ENCODE measurements around the gene CFAP70.

CFAP70 gene

DNA sequence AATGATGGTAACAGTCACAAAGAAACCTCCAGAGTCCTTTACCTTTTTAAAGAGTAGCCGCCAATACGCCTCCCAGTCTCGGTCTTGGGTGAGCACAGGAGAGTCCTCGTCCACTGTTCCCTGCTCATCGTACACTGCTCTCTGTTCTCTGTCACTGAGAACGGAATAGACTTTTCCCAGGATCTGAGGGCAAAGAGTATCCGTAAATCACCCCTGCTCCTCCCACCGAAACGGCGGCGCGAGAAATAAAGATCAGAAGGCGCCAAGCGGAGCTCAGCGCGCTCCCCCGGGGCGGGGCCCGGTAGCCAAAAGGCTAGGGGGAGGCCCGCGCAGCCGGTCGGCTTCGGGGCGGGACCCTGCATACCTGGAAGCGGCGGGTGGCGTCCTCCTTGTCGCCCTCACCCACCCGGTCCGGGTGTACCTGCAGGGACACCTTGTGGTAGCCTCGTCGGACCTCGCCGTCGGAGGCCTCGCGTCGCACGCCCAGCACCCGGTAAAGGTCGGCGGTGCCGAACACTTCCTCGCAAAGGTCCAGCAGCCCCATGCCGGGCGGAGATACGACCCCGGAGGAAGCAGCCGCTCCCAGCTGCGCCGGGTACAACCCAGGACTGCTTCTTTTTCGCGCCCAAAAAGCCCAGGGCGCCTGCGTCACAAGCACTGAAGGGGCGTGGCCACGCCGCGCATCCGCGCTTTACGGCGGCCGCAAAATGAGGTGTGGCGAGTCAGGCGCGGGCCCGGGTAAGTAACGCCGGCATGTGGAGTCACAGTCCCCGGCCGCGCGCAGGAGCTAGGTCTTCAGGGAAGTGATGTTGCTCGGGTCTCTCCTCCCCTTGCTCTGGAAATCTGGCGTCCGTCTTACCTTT, 111.8 kb downstream of the CFAP70 start, which contains the start of gene DNAJC9:
DNAJC9 (minus strand) TSS at position 610 of the 863 bp plus-strand sequence; CDS start at position 544, 66 bp downstream.
- Histone ChIP-seq H3K4me3 (ENCODE audit: low read length in 2 of 2) (peak within 1 kb of the TSS; percentile 71 to 91), H3K27me3 (ENCODE audit: control insufficient read depth in 2 of 2, insufficient read depth in 2 of 2, low read length in 2 of 2) (no peaks in the 10 kb centered on the region), H3K4me1 (ENCODE audit: control insufficient read depth in 2 of 2, insufficient read depth in 2 of 2, low read length in 2 of 2) (peaks cover 20 to 24% of the 10 kb centered on the region in 2 donors), H3K36me3 (ENCODE audit: control insufficient read depth in 2 of 2, insufficient read depth in 2 of 2, low read length in 2 of 2) (peaks cover 28 to 37% of the 10 kb centered on the region in 2 donors), H3K9ac (ENCODE audit: low read depth in 1 of 2, low read length in 2 of 2) (peak within 1 kb of the TSS; percentile 73), H3K9me3 (ENCODE audit: control insufficient read depth in 2 of 2, low read length in 2 of 2) (no peaks in the 10 kb centered on the region), H3K27ac (ENCODE audit: low read depth in 2 of 2, low read length in 2 of 2) (peak within 1 kb of the TSS; percentile 84 to 90)

DNA sequence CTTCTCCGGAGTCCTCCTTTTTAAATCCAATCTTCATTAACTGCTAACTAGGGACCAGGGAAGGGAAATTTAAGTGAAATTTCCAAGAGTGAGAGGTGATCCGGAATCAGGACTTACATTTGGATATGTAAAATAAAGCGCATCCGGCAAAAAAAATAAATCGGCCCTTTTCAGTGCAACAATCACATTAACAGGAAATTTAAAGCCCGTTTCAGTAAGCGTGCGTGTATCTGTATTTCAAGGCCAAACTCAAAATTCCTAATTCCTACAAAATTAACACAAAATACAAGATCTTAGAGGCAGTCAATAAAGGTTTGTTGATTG, 112.4 kb downstream of the CFAP70 start:
- Histone ChIP-seq H3K4me3 (ENCODE audit: low read length in 2 of 2) (peak overlapping the region; percentile 71 to 91), H3K4me1 (ENCODE audit: control insufficient read depth in 2 of 2, insufficient read depth in 2 of 2, low read length in 2 of 2) (peaks cover 15 to 18% of the 10 kb centered on the region in 2 donors), H3K36me3 (ENCODE audit: control insufficient read depth in 2 of 2, insufficient read depth in 2 of 2, low read length in 2 of 2) (peaks cover 30 to 41% of the 10 kb centered on the region in 2 donors), H3K27ac (ENCODE audit: low read depth in 2 of 2, low read length in 2 of 2) (peak overlapping the region; percentile 84 to 90), H3K9me3 (ENCODE audit: control insufficient read depth in 2 of 2, low read length in 2 of 2) (no peaks in the 10 kb centered on the region), H3K27me3 (ENCODE audit: control insufficient read depth in 2 of 2, insufficient read depth in 2 of 2, low read length in 2 of 2) (no peaks in the 10 kb centered on the region), H3K9ac (ENCODE audit: low read depth in 1 of 2, low read length in 2 of 2) (peak overlapping the region; percentile 73)

DNA sequence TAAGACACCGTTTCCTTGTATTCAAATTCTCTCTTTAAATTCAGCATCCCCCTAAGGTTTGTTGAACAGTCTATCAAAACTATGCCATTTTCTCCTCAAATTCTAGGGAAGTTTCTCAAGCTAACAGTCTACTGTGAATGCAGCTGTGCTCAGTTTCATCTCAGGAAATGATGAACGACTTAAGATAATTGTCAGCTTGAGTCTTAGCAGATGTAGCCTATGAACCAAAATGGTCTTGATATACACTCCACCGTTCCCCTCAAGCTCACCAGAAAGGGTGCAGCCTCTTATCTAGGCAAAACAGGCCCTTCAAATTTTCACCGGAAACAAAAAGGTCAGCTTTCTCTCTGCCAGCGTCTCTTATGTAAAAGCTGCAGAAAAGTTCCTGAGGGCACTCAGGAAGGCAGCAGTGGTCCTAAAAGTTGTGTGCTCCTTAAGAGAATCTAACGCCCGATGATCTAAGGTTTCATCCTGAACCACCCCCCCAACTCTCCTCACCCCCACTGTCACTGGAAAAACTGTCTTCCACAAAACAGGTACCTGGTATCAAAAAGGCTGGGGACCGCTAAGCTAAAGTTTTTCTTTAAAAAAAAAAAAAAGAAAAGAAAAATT, 113.7 kb downstream of the CFAP70 start:
- H3K9ac ChIP-seq (ENCODE audit: low read depth in 1 of 2, low read length in 2 of 2) = no peak overlapping the region
- peak overlapping the region in 1 of 2 donors; percentile 91 for H3K4me3 ChIP-seq (ENCODE audit: low read length in 2 of 2)
- H3K27ac ChIP-seq (ENCODE audit: low read depth in 2 of 2, low read length in 2 of 2) = no peak overlapping the region
- peaks cover 15% of the 10 kb centered on the region in 2 donors for H3K4me1 ChIP-seq (ENCODE audit: control insufficient read depth in 2 of 2, insufficient read depth in 2 of 2, low read length in 2 of 2)
- H3K9me3 ChIP-seq (ENCODE audit: control insufficient read depth in 2 of 2, low read length in 2 of 2) = no peaks in the 10 kb centered on the region
- no peaks in the 10 kb centered on the region for H3K27me3 ChIP-seq (ENCODE audit: control insufficient read depth in 2 of 2, insufficient read depth in 2 of 2, low read length in 2 of 2)
- H3K36me3 ChIP-seq (ENCODE audit: control insufficient read depth in 2 of 2, insufficient read depth in 2 of 2, low read length in 2 of 2) = peaks cover 31 to 42% of the 10 kb centered on the region in 2 donors

GRCh38 chr10:73239908-73240307, 118.8 kb downstream of the CFAP70 start:
- H3K9ac ChIP-seq (ENCODE audit: low read depth in 1 of 2, low read length in 2 of 2) = no peak overlapping the region
- no peak overlapping the region for H3K27ac ChIP-seq (ENCODE audit: low read depth in 2 of 2, low read length in 2 of 2)
- H3K9me3 ChIP-seq (ENCODE audit: control insufficient read depth in 2 of 2, low read length in 2 of 2) = no peaks in the 10 kb centered on the region
- no peaks in the 10 kb centered on the region for H3K27me3 ChIP-seq (ENCODE audit: control insufficient read depth in 2 of 2, insufficient read depth in 2 of 2, low read length in 2 of 2)
- H3K4me1 ChIP-seq (ENCODE audit: control insufficient read depth in 2 of 2, insufficient read depth in 2 of 2, low read length in 2 of 2) = peaks cover 0 to 1% of the 10 kb centered on the region in 2 donors
- H3K36me3 ChIP-seq (ENCODE audit: control insufficient read depth in 2 of 2, insufficient read depth in 2 of 2, low read length in 2 of 2) = peaks cover 38 to 43% of the 10 kb centered on the region in 2 donors
- H3K4me3 ChIP-seq (ENCODE audit: low read length in 2 of 2) = no peak overlapping the region

DNA sequence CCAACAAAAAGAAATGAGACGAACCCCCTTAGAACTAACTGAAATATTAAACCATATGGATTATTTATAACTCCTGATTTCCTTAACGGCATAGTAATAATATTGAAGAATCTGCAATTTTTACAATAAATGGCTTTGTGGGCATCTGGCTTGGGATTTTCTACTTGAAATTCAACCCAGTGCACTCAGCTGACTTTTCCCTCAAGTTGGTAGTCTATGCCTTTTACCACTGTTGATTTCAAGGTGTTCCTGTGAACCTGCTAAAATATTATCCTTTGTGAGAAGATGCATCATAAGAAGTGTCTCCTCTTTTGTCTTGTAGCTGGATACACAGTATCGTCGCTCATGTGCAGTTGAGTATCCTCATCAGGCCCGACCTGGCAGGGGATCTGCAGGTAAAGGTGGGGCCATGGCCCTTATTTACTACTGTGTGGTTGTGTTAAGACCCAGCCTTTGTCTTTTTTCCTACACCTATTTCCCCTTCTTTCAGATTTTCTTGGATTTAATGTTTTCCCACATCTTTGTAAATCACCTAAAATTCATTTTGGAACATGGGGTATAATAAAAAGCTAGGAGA, 119.6 kb downstream of the CFAP70 start:
- Histone ChIP-seq H3K9ac (ENCODE audit: low read depth in 1 of 2, low read length in 2 of 2) (no peak overlapping the region), H3K27ac (ENCODE audit: low read depth in 2 of 2, low read length in 2 of 2) (no peak overlapping the region), H3K9me3 (ENCODE audit: control insufficient read depth in 2 of 2, low read length in 2 of 2) (no peaks in the 10 kb centered on the region), H3K4me1 (ENCODE audit: control insufficient read depth in 2 of 2, insufficient read depth in 2 of 2, low read length in 2 of 2) (no peaks in the 10 kb centered on the region), H3K4me3 (ENCODE audit: low read length in 2 of 2) (no peak overlapping the region), H3K27me3 (ENCODE audit: control insufficient read depth in 2 of 2, insufficient read depth in 2 of 2, low read length in 2 of 2) (no peaks in the 10 kb centered on the region), H3K36me3 (ENCODE audit: control insufficient read depth in 2 of 2, insufficient read depth in 2 of 2, low read length in 2 of 2) (peaks cover 38% of the 10 kb centered on the region in 2 donors)

DNA sequence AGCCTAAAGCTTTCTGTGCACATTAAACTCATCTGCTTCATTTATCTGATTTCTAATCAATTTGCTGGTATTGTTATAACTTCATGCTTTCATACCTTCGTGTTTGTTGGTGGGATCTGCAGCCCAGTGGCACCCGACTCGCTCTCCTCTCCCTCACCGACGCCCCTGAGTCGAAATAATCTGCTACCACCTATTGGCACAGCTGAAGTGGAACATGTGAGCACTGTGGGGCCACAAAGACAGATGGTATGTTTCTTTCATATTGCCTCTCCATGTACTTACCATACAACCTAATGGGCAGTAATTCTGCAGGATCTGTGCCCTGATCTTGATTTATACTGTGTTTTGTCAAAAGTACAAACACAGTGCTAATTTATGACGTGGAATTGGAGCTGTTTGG, 124.0 kb downstream of the CFAP70 start:
- Histone ChIP-seq H3K4me3 (ENCODE audit: low read length in 2 of 2) (no peak overlapping the region), H3K27me3 (ENCODE audit: control insufficient read depth in 2 of 2, insufficient read depth in 2 of 2, low read length in 2 of 2) (no peaks in the 10 kb centered on the region), H3K9me3 (ENCODE audit: control insufficient read depth in 2 of 2, low read length in 2 of 2) (no peaks in the 10 kb centered on the region), H3K9ac (ENCODE audit: low read depth in 1 of 2, low read length in 2 of 2) (no peak overlapping the region), H3K4me1 (ENCODE audit: control insufficient read depth in 2 of 2, insufficient read depth in 2 of 2, low read length in 2 of 2) (no peaks in the 10 kb centered on the region), H3K27ac (ENCODE audit: low read depth in 2 of 2, low read length in 2 of 2) (no peak overlapping the region), H3K36me3 (ENCODE audit: control insufficient read depth in 2 of 2, insufficient read depth in 2 of 2, low read length in 2 of 2) (peaks cover 16 to 24% of the 10 kb centered on the region in 2 donors)

GRCh38 chr10:73233883-73234282, 124.8 kb downstream of the CFAP70 start:
- H3K27me3 ChIP-seq (ENCODE audit: control insufficient read depth in 2 of 2, insufficient read depth in 2 of 2, low read length in 2 of 2) = no peaks in the 10 kb centered on the region
- H3K4me1 ChIP-seq (ENCODE audit: control insufficient read depth in 2 of 2, insufficient read depth in 2 of 2, low read length in 2 of 2) = no peaks in the 10 kb centered on the region
- H3K4me3 ChIP-seq (ENCODE audit: low read length in 2 of 2) = no peak overlapping the region
- no peak overlapping the region for H3K27ac ChIP-seq (ENCODE audit: low read depth in 2 of 2, low read length in 2 of 2)
- H3K36me3 ChIP-seq (ENCODE audit: control insufficient read depth in 2 of 2, insufficient read depth in 2 of 2, low read length in 2 of 2) = peaks cover 12 to 23% of the 10 kb centered on the region in 2 donors
- H3K9me3 ChIP-seq (ENCODE audit: control insufficient read depth in 2 of 2, low read length in 2 of 2) = no peaks in the 10 kb centered on the region
- H3K9ac ChIP-seq (ENCODE audit: low read depth in 1 of 2, low read length in 2 of 2) = no peak overlapping the region

DNA sequence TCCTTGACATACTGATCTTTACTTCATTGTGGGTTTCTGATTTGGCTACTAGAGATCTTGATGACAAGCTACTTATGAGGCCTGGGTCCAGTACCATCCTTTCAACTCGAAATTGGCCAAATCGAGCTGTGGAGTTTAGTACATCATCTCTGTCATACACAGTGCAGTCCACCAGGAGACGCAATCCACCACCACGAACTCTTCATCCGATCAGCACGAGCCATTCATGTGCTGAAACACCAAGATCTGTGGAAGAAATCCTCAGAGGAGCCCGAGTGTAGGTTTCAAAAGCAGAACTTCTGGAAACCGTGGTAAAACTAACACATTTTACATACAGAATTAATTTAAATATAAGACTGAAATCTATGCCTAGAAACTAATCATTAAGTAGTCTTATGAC, 125.8 kb downstream of the CFAP70 start:
- Histone ChIP-seq H3K4me1 (ENCODE audit: control insufficient read depth in 2 of 2, insufficient read depth in 2 of 2, low read length in 2 of 2) (no peaks in the 10 kb centered on the region), H3K9ac (ENCODE audit: low read depth in 1 of 2, low read length in 2 of 2) (no peak overlapping the region), H3K9me3 (ENCODE audit: control insufficient read depth in 2 of 2, low read length in 2 of 2) (no peaks in the 10 kb centered on the region), H3K4me3 (ENCODE audit: low read length in 2 of 2) (no peak overlapping the region), H3K27ac (ENCODE audit: low read depth in 2 of 2, low read length in 2 of 2) (no peak overlapping the region), H3K27me3 (ENCODE audit: control insufficient read depth in 2 of 2, insufficient read depth in 2 of 2, low read length in 2 of 2) (no peaks in the 10 kb centered on the region), H3K36me3 (ENCODE audit: control insufficient read depth in 2 of 2, insufficient read depth in 2 of 2, low read length in 2 of 2) (peaks cover 11 to 23% of the 10 kb centered on the region in 2 donors)

- H3K27me3 ChIP-seq (ENCODE audit: control insufficient read depth in 2 of 2, insufficient read depth in 2 of 2, low read length in 2 of 2) = no peaks in the 10 kb centered on the region
- H3K36me3 ChIP-seq (ENCODE audit: control insufficient read depth in 2 of 2, insufficient read depth in 2 of 2, low read length in 2 of 2) = peaks cover 5 to 16% of the 10 kb centered on the region in 2 donors
- no peak overlapping the region for H3K4me3 ChIP-seq (ENCODE audit: low read length in 2 of 2)
- no peaks in the 10 kb centered on the region for H3K4me1 ChIP-seq (ENCODE audit: control insufficient read depth in 2 of 2, insufficient read depth in 2 of 2, low read length in 2 of 2)
- H3K9me3 ChIP-seq (ENCODE audit: control insufficient read depth in 2 of 2, low read length in 2 of 2) = no peaks in the 10 kb centered on the region
- no peak overlapping the region for H3K27ac ChIP-seq (ENCODE audit: low read depth in 2 of 2, low read length in 2 of 2)
- H3K9ac ChIP-seq (ENCODE audit: low read depth in 1 of 2, low read length in 2 of 2) = no peak overlapping the region
These were observed 129.1 kb downstream of the CFAP70 start for GRCh38 chr10:73229567-73229966.

DNA sequence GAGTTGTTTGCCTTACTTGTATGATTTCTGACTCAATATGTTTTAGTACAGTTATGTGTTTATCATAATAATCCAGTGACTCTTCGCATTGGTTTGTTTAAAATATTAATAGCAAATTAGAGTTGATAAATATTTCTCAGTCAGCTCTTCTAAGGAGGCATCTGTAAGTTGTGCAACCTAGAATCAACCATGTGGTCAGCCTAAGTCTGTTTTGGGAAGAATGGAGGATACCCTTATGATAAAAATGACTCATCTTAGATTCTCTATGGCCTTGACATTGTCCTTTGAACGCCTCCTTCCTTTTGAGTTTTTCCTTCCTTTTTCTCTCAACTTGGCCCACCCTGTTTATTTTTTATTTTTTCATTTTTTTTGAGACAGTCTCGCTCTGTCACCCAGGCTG, 130.4 kb downstream of the CFAP70 start:
- no peak overlapping the region for H3K27ac ChIP-seq (ENCODE audit: low read depth in 2 of 2, low read length in 2 of 2)
- no peaks in the 10 kb centered on the region for H3K9me3 ChIP-seq (ENCODE audit: control insufficient read depth in 2 of 2, low read length in 2 of 2)
- H3K27me3 ChIP-seq (ENCODE audit: control insufficient read depth in 2 of 2, insufficient read depth in 2 of 2, low read length in 2 of 2) = no peaks in the 10 kb centered on the region

More for the DNA sequence above, 130.4 kb downstream of the CFAP70 start:
- Histone ChIP-seq H3K9ac (ENCODE audit: low read depth in 1 of 2, low read length in 2 of 2) (no peak overlapping the region), H3K36me3 (ENCODE audit: control insufficient read depth in 2 of 2, insufficient read depth in 2 of 2, low read length in 2 of 2) (peaks cover 0 to 12% of the 10 kb centered on the region in 2 donors), H3K4me3 (ENCODE audit: low read length in 2 of 2) (no peak overlapping the region), H3K4me1 (ENCODE audit: control insufficient read depth in 2 of 2, insufficient read depth in 2 of 2, low read length in 2 of 2) (no peaks in the 10 kb centered on the region)
